ENCODE measurements around the gene BTAF1.

DNA sequence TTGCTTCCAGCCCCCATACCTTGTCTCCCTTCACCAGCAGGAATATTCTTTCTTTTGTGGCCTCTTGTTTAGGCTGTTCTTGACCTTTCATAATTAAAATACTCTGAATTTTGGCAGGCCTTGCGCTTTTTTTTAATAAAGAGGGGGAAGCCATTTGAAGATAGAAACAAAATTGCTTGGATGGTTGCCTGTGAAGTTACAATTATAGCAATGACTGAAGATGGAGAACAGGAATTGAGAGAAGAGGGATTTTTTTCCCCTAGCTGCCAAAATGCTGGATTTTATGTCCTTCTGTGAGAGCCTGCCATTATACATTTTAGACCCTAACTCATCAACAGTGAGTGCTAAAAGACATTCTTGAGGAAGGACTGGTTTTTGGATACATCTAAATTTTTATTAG lies 39.0 kb upstream of the BTAF1 start:
- TF ChIP-seq, protein P1, sequence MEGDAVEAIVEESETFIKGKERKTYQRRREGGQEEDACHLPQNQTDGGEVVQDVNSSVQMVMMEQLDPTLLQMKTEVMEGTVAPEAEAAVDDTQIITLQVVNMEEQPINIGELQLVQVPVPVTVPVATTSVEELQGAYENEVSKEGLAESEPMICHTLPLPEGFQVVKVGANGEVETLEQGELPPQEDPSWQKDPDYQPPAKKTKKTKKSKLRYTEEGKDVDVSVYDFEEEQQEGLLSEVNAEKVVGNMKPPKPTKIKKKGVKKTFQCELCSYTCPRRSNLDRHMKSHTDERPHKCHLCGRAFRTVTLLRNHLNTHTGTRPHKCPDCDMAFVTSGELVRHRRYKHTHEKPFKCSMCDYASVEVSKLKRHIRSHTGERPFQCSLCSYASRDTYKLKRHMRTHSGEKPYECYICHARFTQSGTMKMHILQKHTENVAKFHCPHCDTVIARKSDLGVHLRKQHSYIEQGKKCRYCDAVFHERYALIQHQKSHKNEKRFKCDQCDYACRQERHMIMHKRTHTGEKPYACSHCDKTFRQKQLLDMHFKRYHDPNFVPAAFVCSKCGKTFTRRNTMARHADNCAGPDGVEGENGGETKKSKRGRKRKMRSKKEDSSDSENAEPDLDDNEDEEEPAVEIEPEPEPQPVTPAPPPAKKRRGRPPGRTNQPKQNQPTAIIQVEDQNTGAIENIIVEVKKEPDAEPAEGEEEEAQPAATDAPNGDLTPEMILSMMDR (IDR thresholded peaks at IDR 0.05): no peak
- TF ChIP-seq EP300 (IDR thresholded peaks at IDR 0.05) (no peak), POLR2AphosphoS5 (IDR thresholded peaks at IDR 0.05) (no peak)
